ENCODE data around the gene HOXB7. TPM values are rescaled to one million over a fixed set of nuclear protein-coding genes. Genes with fewer than 3 reads are reported as not detected.

Gene HOXB7
- total RNA-seq, 1 experiment from 2014 or later = not detected

DNA sequence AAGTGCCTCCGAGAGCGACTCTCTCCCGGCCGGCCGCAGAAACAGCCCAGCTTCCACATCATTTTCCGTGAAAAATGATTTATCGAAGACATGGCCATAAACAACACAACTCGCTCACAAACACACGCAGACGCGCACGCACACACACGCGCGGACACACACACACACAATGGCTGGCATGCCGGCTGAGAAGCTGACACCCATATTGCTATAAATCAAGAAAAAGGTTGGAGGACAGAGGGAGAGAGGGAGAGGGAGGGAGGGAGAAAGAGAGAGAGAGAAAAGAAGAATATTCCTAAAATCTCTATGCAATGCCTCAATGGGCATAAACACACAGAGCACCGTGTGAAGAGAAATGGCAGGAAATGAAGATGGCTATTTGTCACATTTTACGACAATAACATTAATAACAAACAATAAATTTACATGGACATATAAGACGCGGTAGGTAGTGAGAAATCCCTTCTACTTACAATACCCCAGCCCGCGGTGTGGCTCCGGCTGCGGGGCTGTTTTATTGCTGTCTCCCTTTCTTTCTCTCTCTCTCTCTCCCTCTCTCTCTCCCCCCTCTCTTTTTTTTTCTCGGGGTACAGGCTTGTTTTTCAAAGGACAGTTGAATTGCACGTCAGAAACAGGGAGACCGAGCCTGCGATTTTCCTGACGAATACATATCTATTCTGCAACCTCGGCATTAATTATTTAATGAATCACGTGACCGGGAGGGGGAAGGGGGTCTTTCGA lies 42.1 kb downstream of the HOXB7 start:
- no peak overlapping the region for H2BK20ac ChIP-seq (ENCODE audit: low read depth, low read length, poor library complexity, severe bottlenecking)
- no peak overlapping the region for H2BK120ac ChIP-seq (ENCODE audit: low read depth, low read length, poor library complexity, severe bottlenecking)
- H3K79me1 ChIP-seq (ENCODE audit: insufficient read depth, low read depth, low read length, poor library complexity, severe bottlenecking) = no peaks in the 10 kb centered on the region
- Mint-ChIP-seq H3K27me3 (ENCODE audit: low read depth) (peaks cover 4% of the 10 kb centered on the region), H3K9me3 (peaks cover 0 to 7% of the 10 kb centered on the region in 2 experiments; a peak in 2 of 5 replicates), H3K4me1 (peaks cover 6 to 20% of the 10 kb centered on the region in 2 experiments), H3K36me3 (ENCODE audit: insufficient read depth in 1 of 3, low read depth in 3 of 3) (no peaks in the 10 kb centered on the region; a peak in 1 of 7 replicates), H3K4me3 (no peak overlapping the region; a peak in 1 of 5 replicates), H3K27ac (no peak overlapping the region)
- no peak overlapping the region for H3K18ac ChIP-seq (ENCODE audit: insufficient read length, low read depth, low read length)
- no peak overlapping the region for H3T11ph ChIP-seq (ENCODE audit: low read length)
- no peak overlapping the region for H3K56ac ChIP-seq (ENCODE audit: insufficient read length, low read depth, low read length)
- no peaks in the 10 kb centered on the region for H3K23me2 ChIP-seq (ENCODE audit: insufficient read length, low read depth, low read length, poor library complexity, severe bottlenecking)
- H4K5ac ChIP-seq (ENCODE audit: insufficient read length, low read depth, low read length) = no peak overlapping the region
- DNase-seq = no peak
- WGBS (ENCODE audit: extremely low coverage, insufficient read length, low lambda C conversion rate) = no CpG with 5 or more reads among the region's 33 CpGs
- H3K9ac ChIP-seq (ENCODE audit: extremely low read depth, insufficient read length, low read length) = no peak overlapping the region
- no peak overlapping the region for H3K4ac ChIP-seq (ENCODE audit: low read depth, low read length)
- no peak overlapping the region for H3K27ac ChIP-seq (ENCODE audit: insufficient read length, low read depth, low read length)
- no peak overlapping the region for H4K8ac ChIP-seq (replicated peaks; ENCODE audit: insufficient read length, low read depth, low read length)
- no peak overlapping the region for H2AFZ ChIP-seq (ENCODE audit: low read length)
- H3K4me2 ChIP-seq (ENCODE audit: insufficient read depth, insufficient read length, low read length) = no peak overlapping the region
- no peak overlapping the region for H2BK5ac ChIP-seq (ENCODE audit: insufficient read length, low read length)
- H3K4me1 ChIP-seq (ENCODE audit: insufficient read depth, low read length) = peaks cover 2% of the 10 kb centered on the region; the same call in 1 of the 2 replicates
- no peak overlapping the region for H3K23ac ChIP-seq (ENCODE audit: insufficient read length, low read depth, low read length)
- peaks cover 99% of the 10 kb centered on the region for H3K27me3 ChIP-seq (ENCODE audit: insufficient read depth, low read length)
- H4K20me1 ChIP-seq (ENCODE audit: control insufficient read depth, insufficient read depth, insufficient read length) = peaks cover 4% of the 10 kb centered on the region
- no peaks in the 10 kb centered on the region for H3K79me2 ChIP-seq (ENCODE audit: insufficient read depth, low read length)
- H3K9me3 ChIP-seq (ENCODE audit: control insufficient read depth, low read depth, low read length) = no peaks in the 10 kb centered on the region
- H2BK12ac ChIP-seq (ENCODE audit: insufficient read length, low read depth, low read length) = no peak overlapping the region
- TF ChIP-seq, protein P1, sequence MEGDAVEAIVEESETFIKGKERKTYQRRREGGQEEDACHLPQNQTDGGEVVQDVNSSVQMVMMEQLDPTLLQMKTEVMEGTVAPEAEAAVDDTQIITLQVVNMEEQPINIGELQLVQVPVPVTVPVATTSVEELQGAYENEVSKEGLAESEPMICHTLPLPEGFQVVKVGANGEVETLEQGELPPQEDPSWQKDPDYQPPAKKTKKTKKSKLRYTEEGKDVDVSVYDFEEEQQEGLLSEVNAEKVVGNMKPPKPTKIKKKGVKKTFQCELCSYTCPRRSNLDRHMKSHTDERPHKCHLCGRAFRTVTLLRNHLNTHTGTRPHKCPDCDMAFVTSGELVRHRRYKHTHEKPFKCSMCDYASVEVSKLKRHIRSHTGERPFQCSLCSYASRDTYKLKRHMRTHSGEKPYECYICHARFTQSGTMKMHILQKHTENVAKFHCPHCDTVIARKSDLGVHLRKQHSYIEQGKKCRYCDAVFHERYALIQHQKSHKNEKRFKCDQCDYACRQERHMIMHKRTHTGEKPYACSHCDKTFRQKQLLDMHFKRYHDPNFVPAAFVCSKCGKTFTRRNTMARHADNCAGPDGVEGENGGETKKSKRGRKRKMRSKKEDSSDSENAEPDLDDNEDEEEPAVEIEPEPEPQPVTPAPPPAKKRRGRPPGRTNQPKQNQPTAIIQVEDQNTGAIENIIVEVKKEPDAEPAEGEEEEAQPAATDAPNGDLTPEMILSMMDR (conservative IDR thresholded peaks at IDR 0.05) = no peak
- H4K91ac ChIP-seq (ENCODE audit: insufficient read length, low read depth, low read length) = no peak overlapping the region
- H3K14ac ChIP-seq (ENCODE audit: insufficient read depth, low read length) = no peak overlapping the region
- H2BK15ac ChIP-seq (ENCODE audit: low read depth, low read length) = no peak overlapping the region
- no peak overlapping the region for H2AK5ac ChIP-seq (ENCODE audit: insufficient read length, low read length)

All from H9 (cell line).